ENCODE results near the gene TRABD2B. TPM values are rescaled to one million over a fixed set of nuclear protein-coding genes. Genes with fewer than 3 reads are reported as not detected.

Gene TRABD2B
- total RNA-seq, 1 experiment from 2014 or later: 0.05 TPM

DNA sequence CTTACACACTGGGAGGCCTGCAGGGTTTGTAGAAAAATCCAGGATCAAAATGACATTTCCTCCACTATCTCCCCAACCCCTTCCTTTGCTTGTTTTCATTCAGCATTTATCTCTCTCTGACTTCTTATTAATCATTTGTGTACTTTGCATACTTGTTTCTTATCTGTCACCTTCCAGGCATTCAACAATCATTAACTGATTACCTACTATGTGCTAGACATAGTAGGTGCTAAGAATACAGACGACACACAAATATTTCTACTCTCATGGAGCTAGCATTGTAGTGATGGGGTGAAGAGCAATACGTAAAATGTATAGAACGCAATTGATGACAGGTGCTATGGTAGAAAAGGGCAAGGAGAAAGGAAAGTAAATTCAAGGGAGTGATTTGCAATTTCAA, 20.9 kb downstream of the TRABD2B start:
- RAD21 ChIA-PET (ENCODE audit: low non-redundant PET in 1 of 2, low total read pairs in 2 of 2, uncharacterized antibody in 2 of 2, unreplicated experiment in 2 of 2): no interaction called here
- H3K9me3 ChIP-seq (ENCODE audit: control insufficient read depth in 1 of 2, insufficient read depth in 1 of 2, low read depth in 1 of 2, low read length in 2 of 2): no peaks in the 10 kb centered on the region
- H3K4me2 ChIP-seq (ENCODE audit: low read length): no peak overlapping the region
- no peaks in the 10 kb centered on the region for H3K4me1 ChIP-seq (ENCODE audit: control insufficient read depth in 1 of 2, insufficient read depth in 2 of 2, low read length in 2 of 2)
- no peak overlapping the region for H3K4me3 ChIP-seq (replicated peaks in 1 of 2; ENCODE audit: low read depth in 1 of 2, low read length in 2 of 2)
- intact Hi-C loops (cut with micrococcal nuclease): no loop called here
- TF ChIP-seq SRF (IDR thresholded peaks at IDR 0.05; ENCODE audit: low read depth) (no peak), JUND (IDR thresholded peaks at IDR 0.05) (no peak), EZH2 (IDR thresholded peaks at IDR 0.05) (no peak), FOSL1 (IDR thresholded peaks at IDR 0.05; ENCODE audit: low read depth) (no peak), ZNF274 (IDR thresholded peaks at IDR 0.05; ENCODE audit: low read depth, low read length) (no peak), EGR1 (IDR thresholded peaks at IDR 0.05; ENCODE audit: low read depth) (no peak)
- TF ChIP-seq, protein P1, sequence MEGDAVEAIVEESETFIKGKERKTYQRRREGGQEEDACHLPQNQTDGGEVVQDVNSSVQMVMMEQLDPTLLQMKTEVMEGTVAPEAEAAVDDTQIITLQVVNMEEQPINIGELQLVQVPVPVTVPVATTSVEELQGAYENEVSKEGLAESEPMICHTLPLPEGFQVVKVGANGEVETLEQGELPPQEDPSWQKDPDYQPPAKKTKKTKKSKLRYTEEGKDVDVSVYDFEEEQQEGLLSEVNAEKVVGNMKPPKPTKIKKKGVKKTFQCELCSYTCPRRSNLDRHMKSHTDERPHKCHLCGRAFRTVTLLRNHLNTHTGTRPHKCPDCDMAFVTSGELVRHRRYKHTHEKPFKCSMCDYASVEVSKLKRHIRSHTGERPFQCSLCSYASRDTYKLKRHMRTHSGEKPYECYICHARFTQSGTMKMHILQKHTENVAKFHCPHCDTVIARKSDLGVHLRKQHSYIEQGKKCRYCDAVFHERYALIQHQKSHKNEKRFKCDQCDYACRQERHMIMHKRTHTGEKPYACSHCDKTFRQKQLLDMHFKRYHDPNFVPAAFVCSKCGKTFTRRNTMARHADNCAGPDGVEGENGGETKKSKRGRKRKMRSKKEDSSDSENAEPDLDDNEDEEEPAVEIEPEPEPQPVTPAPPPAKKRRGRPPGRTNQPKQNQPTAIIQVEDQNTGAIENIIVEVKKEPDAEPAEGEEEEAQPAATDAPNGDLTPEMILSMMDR (IDR thresholded peaks at IDR 0.05 in 2 of 3, conservative IDR thresholded peaks at IDR 0.05 in 1 of 3; ENCODE audit: borderline replicate concordance in 1 of 3, insufficient read depth in 1 of 3, low read depth in 2 of 3, low read length in 2 of 3): no peak
- TF ChIP-seq, protein P2, sequence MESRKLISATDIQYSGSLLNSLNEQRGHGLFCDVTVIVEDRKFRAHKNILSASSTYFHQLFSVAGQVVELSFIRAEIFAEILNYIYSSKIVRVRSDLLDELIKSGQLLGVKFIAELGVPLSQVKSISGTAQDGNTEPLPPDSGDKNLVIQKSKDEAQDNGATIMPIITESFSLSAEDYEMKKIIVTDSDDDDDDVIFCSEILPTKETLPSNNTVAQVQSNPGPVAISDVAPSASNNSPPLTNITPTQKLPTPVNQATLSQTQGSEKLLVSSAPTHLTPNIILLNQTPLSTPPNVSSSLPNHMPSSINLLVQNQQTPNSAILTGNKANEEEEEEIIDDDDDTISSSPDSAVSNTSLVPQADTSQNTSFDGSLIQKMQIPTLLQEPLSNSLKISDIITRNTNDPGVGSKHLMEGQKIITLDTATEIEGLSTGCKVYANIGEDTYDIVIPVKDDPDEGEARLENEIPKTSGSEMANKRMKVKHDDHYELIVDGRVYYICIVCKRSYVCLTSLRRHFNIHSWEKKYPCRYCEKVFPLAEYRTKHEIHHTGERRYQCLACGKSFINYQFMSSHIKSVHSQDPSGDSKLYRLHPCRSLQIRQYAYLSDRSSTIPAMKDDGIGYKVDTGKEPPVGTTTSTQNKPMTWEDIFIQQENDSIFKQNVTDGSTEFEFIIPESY (IDR thresholded peaks at IDR 0.05; ENCODE audit: extremely low read depth, insufficient replicate concordance, low read length): no peak
- H3K9ac ChIP-seq (ENCODE audit: low read length): no peak overlapping the region
- no peak overlapping the region for H2AFZ ChIP-seq (ENCODE audit: low read depth, low read length, poor library complexity, severe bottlenecking)
- no peaks in the 10 kb centered on the region for H3K9me2 ChIP-seq (ENCODE audit: insufficient read depth)
- DNase-seq (ENCODE audit: low read depth, low spot score): no peak
- H3K27ac ChIP-seq (ENCODE audit: low read depth, low read length): no peak overlapping the region
- no peaks in the 10 kb centered on the region for H3K79me2 ChIP-seq (ENCODE audit: insufficient read depth, low read length)
- no peaks in the 10 kb centered on the region for H4K20me1 ChIP-seq (ENCODE audit: insufficient read depth)
- CTCF ChIA-PET: no interaction called here
- no peaks in the 10 kb centered on the region; the same call in 1 of the 2 replicates for H3K27me3 ChIP-seq (ENCODE audit: insufficient read depth, low read length)
- BruUV-seq (replicated peaks): no TSS peak
- no peak for ATAC-seq
- H3K36me3 ChIP-seq (ENCODE audit: control insufficient read depth in 1 of 2, insufficient read depth in 2 of 2, low read length in 2 of 2): no peaks in the 10 kb centered on the region
- POLR2A ChIA-PET: no interaction called here

Data from HCT116 (cell line).